GM12874 (cell line): ENCODE results near the gene FMR1.

Experiments used
- CTCF ChIP-seq: IDR thresholded peaks from 2 replicates; pipeline ENCODE4 v1.5.1; 2011; ENCODE audit warnings: low read depth, mild to moderate bottlenecking, control low read depth, low read length, moderate library complexity; ENCODE audit not compliant: insufficient read depth

FMR1 gene

GRCh38 chrX:147917700-147918695 is 6.3 kb downstream of the FMR1 start:
- TF ChIP-seq CTCF, result no peak

DNA sequence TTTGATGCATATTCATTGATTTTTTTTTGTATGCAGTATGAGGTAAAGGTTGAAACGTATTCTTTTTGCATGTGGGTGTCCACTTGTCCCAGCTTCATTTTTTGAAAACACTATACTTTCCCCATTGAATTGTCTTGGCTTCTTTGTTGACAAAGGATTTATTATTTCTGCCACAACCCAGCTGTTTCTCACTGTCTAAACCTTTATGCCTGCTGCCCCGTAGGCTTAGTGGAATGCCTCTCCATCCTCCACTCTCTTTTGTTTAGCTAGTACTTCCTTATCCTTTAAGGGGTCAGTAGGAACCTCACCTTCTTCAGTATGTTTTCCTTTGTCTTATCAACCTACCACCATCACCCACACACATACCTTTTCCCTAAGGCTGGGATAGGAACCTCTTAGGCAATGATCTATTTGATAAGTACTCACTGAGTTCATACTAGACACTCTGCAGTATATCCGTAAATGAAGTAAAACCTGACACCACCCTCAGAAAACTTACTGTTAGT is 8.5 kb downstream of the FMR1 start:
- no peak for TF ChIP-seq CTCF

DNA sequence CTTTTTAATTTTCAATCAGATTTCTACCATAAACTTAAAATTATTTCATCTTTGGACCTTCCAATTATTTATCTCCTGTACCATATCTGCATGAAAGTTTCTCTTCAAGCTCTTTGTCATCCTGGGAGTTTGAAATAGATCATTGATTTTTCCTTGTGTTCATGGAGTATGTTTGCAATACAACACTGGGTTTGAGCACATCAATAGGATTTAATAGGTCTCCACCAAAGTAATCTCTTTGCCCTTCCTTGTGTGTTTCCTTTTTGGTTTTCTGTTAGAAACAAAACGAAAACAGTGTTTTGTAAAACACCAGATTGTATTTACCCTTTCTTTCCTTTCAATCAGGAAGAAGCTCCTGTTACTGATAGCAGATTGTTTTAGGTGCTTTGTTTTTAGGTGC is 11.9 kb downstream of the FMR1 start:
- no peak for TF ChIP-seq CTCF

DNA sequence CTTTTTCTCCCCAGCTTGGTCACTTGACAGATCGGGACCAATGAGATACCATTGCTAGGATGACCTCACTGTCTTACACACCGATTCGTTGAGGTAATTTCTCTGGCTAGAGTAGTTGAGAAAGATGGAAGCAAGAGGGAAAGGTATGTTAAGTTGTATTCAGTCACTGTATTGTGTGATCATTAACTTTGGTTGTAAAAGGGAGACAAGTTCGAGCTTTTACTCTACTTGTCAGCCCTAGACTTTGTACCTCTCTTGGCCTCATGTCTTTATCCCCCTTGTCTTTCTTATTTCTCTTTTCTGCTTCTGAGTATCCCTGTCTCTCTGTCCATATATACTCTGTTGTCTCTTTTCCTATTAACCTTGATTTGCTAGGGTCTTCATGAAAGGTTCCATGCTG is 15.5 kb downstream of the FMR1 start:
- TF ChIP-seq CTCF, result no peak

DNA sequence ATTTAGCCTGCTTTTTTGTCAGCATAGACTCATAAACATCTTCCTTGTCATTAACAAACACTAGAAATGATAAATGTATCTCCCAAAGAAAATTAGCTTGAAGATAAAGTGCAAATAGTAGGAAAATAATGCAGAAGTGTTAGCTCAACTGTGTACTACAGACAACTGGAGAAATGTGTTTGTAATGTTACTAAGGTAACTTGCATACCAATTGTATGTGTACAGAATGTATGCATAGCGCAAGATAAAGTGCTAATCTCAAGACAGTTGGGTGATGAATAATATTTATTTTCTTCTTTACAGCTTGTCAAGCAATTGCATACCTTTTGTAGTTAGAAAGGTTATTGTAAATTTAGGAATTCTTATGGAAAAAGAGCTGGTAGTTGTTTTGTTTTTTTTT is 22.1 kb downstream of the FMR1 start:
- TF ChIP-seq CTCF, result no peak

GRCh38 chrX:147935156-147935758 is 23.5 kb downstream of the FMR1 start:
- TF ChIP-seq CTCF, result no peak

DNA sequence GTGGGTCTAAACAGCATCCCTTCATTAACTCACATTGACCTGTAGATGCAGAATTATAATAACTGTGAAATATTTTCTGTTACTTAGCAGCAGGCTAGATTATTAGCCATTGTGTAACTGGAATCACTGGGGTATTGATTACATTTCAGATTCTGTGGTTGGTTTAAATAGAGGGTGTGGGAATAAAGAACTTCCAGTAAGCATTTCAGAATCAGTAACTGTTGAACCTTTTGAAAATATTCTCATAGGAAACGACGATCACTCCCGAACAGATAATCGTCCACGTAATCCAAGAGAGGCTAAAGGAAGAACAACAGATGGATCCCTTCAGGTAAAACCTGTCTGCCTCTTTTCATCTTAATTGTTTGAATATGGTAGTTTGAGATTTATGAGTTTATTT is 33.6 kb downstream of the FMR1 start:
- no peak for TF ChIP-seq CTCF
